Keratinocyte (primary cell): ENCODE results near the gene RALGPS1. TPM values are rescaled to one million over a fixed set of nuclear protein-coding genes. Genes with fewer than 3 reads are reported as not detected.

ENCODE experiments used
- DNase-seq: peaks from one replicate; pipeline ENCODE4 v3.0.0-alpha.2; 2011; ENCODE audit warnings: low read depth, missing footprints, low spot score
- FAIRE-seq: peaks from 2 replicates; lab custom pipeline; 2011; peaks lifted over from hg19 to GRCh38; lab: Jason Lieb, UNC
- H2AFZ ChIP-seq: 2 replicates; pipeline ENCODE4 v1.6.0; 2012; ENCODE audit warnings: low read length, control low read depth, inconsistent platforms; ENCODE audit not compliant: control insufficient read depth
- H3K27ac ChIP-seq: 2 replicates; pipeline ENCODE4 v1.5.1; 2011; ENCODE audit warnings: low read length; ENCODE audit not compliant: control insufficient read depth, insufficient read depth
- H3K27me3 ChIP-seq: 3 replicates; pipeline ENCODE4 v1.6.0; 2011; ENCODE audit warnings: low read length; ENCODE audit not compliant: control insufficient read depth, insufficient read depth; ENCODE audit errors: extremely low read depth
- H3K36me3 ChIP-seq, 2 experiments: 2 replicates in 1 of 2; 3 replicates in 1 of 2; pipeline ENCODE4 v1.5.1; 2011; ENCODE audit warnings: low read length in 2 of 2, mild to moderate bottlenecking in 1 of 2; ENCODE audit not compliant: control insufficient read depth in 2 of 2, insufficient read depth in 2 of 2; ENCODE audit errors: extremely low read depth in 1 of 2
- H3K4me1 ChIP-seq: 3 replicates; pipeline ENCODE4 v1.5.1; 2011; ENCODE audit warnings: low read length; ENCODE audit not compliant: control insufficient read depth, insufficient read depth; ENCODE audit errors: extremely low read depth
- H3K4me2 ChIP-seq: 3 replicates; pipeline ENCODE4 v1.6.0; 2011; ENCODE audit warnings: low read depth, low read length; ENCODE audit not compliant: control insufficient read depth, insufficient read depth; ENCODE audit errors: extremely low read depth
- H3K4me3 ChIP-seq, 3 experiments: fragments of 200-600 bp in 1 of 3; sonication (generic) in 1 of 3; 2 replicates in 2 of 3; 3 replicates in 1 of 3; pipeline ENCODE4 v1.5.1; 2011 to 2016; ENCODE audit warnings: low read length in 3 of 3, mild to moderate bottlenecking in 3 of 3, control low read depth in 2 of 3, inconsistent platforms in 1 of 3, low read depth in 1 of 3, mixed read lengths in 1 of 3, mixed run types in 1 of 3, moderate library complexity in 1 of 3; ENCODE audit not compliant: control insufficient read depth in 2 of 3, insufficient read depth in 2 of 3; ENCODE audit errors: extremely low read depth in 1 of 3
- H3K79me2 ChIP-seq: 2 replicates; pipeline ENCODE4 v1.6.0; 2012; ENCODE audit warnings: low read length; ENCODE audit not compliant: control insufficient read depth, insufficient read depth
- H3K9ac ChIP-seq: 3 replicates; pipeline ENCODE4 v1.6.0; 2011; ENCODE audit warnings: low read length; ENCODE audit not compliant: control insufficient read depth, insufficient read depth; ENCODE audit errors: extremely low read depth
- H3K9me1 ChIP-seq: 3 replicates; pipeline ENCODE4 v1.6.0; 2011; ENCODE audit warnings: low read length; ENCODE audit not compliant: control insufficient read depth, insufficient read depth; ENCODE audit errors: extremely low read depth
- H3K9me3 ChIP-seq: 2 replicates; pipeline ENCODE4 v1.5.1; 2012; ENCODE audit warnings: low read depth, low read length; ENCODE audit not compliant: control insufficient read depth
- H4K20me1 ChIP-seq: 3 replicates; pipeline ENCODE4 v1.6.0; 2011; ENCODE audit warnings: low read length; ENCODE audit not compliant: control insufficient read depth, insufficient read depth; ENCODE audit errors: extremely low read depth
- CTCF ChIP-seq, 3 experiments: IDR thresholded peaks in 1 of 3; conservative IDR thresholded peaks in 1 of 3; optimal IDR thresholded peaks in 1 of 3; 2 replicates in 2 of 3; 3 replicates in 1 of 3; pipeline versions ENCODE3 to v1.5.1; 2011; ENCODE audit warnings: low read length in 3 of 3, mild to moderate bottlenecking in 3 of 3, moderate library complexity in 2 of 3, control low read depth in 1 of 3, inconsistent platforms in 1 of 3; ENCODE audit not compliant: insufficient read depth in 2 of 3; ENCODE audit errors: extremely low read depth in 1 of 3
- EZH2 ChIP-seq: IDR thresholded peaks from one replicate; pipeline ENCODE4 v1.6.1; 2012; ENCODE audit warnings: inconsistent platforms, mild to moderate bottlenecking, low read length, moderate library complexity
- dilution Hi-C: fragments of 300-500 bp; cut with MboI; formaldehyde crosslinking; loops from one replicate; pipeline ENCODE4 v1.7.0; 2020; ENCODE audit warnings: low sequenced_read_pairs; ENCODE audit not compliant: extremely low pct_ligation_motif_present
- polyA plus RNA-seq, 5 experiments: library from polyadenylated mRNA; depleted of rRNA in 3 of 5; stranded (reverse) in 3 of 5; stranded (forward) in 1 of 5; unstranded in 1 of 5; fragments of >200 nt; gene quantifications; 1 replicate in 1 of 5; 2 replicates in 3 of 5; 3 replicates in 1 of 5; pipeline versions ENCODE4 v1.2.1 to v1.2.3, GENCODE V29; 2011 to 2012; ENCODE audit warnings: missing spikeins in 2 of 5, low read depth in 1 of 5, low replicate concordance in 1 of 5

The RALGPS1 gene
- polyA plus RNA-seq, 1 donor (not counting 4 experiments of a cell fraction or from before 2014, with no cell fraction given), result 0.56 TPM

GRCh38 chr9:127167560-127168326 lies 253.2 kb downstream of the RALGPS1 start:
- DNase-seq, result no peak
- Histone ChIP-seq H3K27ac (no peak overlapping the region), H3K9me3 (no peaks in the 10 kb centered on the region), H3K9ac (no peak overlapping the region), H3K79me2 (no peaks in the 10 kb centered on the region), H3K27me3 (no peaks in the 10 kb centered on the region), H3K9me1 (no peaks in the 10 kb centered on the region), H3K4me2 (no peak overlapping the region), H3K36me3 (no peaks in the 10 kb centered on the region), H2AFZ (no peak overlapping the region), H4K20me1 (no peaks in the 10 kb centered on the region), H3K4me1 (peaks cover 26% of the 10 kb centered on the region), H3K4me3 (no peak overlapping the region)
- dilution Hi-C loops, result no loop called here
- no peak for FAIRE-seq
- TF ChIP-seq CTCF (optimal IDR thresholded peaks at IDR 0.05 in 1 of 3, IDR thresholded peaks at IDR 0.05 in 1 of 3, conservative IDR thresholded peaks at IDR 0.05 in 1 of 3; ENCODE audit: extremely low read depth in 1 of 3, insufficient read depth in 2 of 3, low read length in 3 of 3) (no peak), EZH2 (no peak)

- Histone ChIP-seq H3K4me3 (no peak overlapping the region), H2AFZ (no peak overlapping the region), H3K9me3 (no peaks in the 10 kb centered on the region), H3K9me1 (no peaks in the 10 kb centered on the region), H3K27ac (no peak overlapping the region), H3K4me2 (no peak overlapping the region), H3K27me3 (no peaks in the 10 kb centered on the region), H3K4me1 (peaks cover 16% of the 10 kb centered on the region), H3K79me2 (no peaks in the 10 kb centered on the region), H3K9ac (no peak overlapping the region), H3K36me3 (no peaks in the 10 kb centered on the region), H4K20me1 (no peaks in the 10 kb centered on the region)
- no peak for FAIRE-seq
- TF ChIP-seq EZH2 (no peak), CTCF (optimal IDR thresholded peaks at IDR 0.05 in 1 of 3, IDR thresholded peaks at IDR 0.05 in 1 of 3, conservative IDR thresholded peaks at IDR 0.05 in 1 of 3; ENCODE audit: extremely low read depth in 1 of 3, insufficient read depth in 2 of 3, low read length in 3 of 3) (no peak)
- no peak for DNase-seq
- dilution Hi-C loops, result no loop called here
Measured at GRCh38 chr9:127168756-127169574, 254.4 kb downstream of the RALGPS1 start.
